ENCODE data around the gene GSTM4.
"Not testable (repeated sequence)": the region's sequence is repeated elsewhere in the genome, so short reads cannot be mapped to it uniquely, and the experiment has no call there.

The GSTM4 gene

DNA sequence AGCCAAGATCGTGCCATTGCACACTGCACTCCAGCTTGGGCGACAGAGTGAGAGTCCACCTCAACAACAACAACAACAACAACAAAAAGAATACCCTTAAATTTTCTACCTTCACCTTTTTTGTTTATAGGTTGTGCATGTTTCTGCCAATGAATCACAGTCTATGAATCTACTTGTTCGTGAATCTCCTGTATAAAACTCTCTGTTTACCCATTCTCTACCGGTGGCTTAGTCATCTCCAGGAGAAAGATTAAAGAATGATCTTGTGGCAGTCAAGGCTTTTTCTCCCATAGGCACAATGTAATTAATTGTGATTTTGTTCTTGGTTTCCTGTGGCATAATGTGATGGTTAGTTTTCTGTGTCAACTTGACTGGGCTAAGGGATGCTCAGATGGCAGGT is 42.0 kb downstream of the GSTM4 start:
- DNase-seq (ENCODE audit: low read depth in 2 of 2, low spot score in 1 of 2) = not testable (repeated sequence)

DNA sequence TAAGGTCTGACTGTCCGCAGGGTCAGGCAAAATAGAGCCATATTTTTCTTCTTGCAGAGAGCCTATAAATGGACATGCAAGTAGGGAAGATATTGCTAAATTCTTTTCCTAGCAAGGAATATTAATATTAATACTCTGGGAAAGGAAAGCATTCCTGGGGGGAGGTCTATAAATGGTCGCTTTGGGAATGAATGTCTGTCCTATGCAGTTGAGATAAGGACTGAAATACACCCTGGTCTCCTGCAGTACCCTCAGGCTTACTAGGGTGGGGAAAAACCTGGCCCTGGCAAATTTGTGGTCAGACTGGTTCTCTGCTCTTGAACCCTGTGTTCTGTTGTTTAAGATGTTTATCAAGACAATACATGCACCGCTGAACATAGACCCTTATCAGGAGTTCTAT is 47.0 kb downstream of the GSTM4 start:
- DNase-seq (ENCODE audit: low read depth in 2 of 2, low spot score in 1 of 2) = not testable (repeated sequence)

DNA sequence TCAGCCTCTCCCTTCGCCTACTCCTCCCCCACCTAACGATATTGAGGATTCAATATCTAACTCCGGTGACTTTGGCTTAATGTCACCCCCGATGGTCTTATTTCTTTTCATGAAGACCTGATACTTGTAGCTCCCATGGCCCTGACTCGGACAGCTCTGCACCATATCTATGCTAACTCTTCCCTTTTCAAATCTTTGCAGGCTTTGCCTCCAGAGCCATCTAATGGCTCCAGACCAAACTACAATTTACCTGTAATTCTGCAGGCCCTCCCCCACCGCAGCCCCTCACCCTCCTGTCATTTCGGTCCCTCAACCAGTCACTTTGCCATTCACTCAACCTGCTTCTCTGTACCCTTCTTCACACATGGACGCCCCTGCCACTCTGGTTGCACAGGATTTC is 48.3 kb downstream of the GSTM4 start:
- no peak for DNase-seq (ENCODE audit: low read depth in 2 of 2, low spot score in 1 of 2)

DNA sequence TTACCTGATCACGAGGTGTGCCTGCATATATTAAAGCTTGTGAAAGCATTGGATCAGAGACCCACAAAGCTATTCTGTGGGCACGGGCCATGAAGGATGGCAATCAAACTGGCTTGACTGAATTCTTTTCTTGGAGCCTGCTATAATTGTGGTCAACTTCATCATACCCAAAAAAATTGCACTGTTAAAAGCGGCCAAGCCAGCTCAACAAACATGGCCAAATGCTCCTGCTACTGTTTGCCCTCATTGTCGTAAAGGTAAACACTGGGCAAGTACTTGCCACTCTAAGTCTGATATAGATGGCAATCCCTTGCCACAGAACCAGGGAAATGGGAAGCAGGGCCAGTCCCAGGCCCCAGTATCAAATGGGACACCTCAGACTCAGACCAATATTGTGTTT is 49.5 kb downstream of the GSTM4 start:
- no peak for DNase-seq (ENCODE audit: low read depth in 2 of 2, low spot score in 1 of 2)

DNA sequence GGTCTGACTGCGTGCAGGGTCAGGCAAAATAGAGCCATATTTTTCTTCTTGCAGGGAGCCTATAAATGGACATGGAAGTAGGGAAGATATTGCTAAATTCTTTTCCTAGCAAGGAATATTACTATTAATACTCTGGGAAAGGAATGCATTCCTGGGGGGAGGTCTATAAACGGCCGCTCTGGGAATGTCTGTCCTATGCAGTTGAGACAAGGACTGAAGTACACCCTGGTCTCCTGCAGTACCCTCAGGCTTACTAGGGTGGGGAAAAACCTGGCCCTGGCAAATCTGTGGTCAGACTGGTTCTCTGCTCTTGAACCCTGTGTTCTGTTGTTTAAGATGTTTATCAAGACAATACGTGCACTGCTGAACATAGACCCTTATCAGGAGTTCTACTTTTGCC is 53.0 kb downstream of the GSTM4 start:
- DNase-seq (ENCODE audit: low read depth in 2 of 2, low spot score in 1 of 2) = not testable (repeated sequence)

DNA sequence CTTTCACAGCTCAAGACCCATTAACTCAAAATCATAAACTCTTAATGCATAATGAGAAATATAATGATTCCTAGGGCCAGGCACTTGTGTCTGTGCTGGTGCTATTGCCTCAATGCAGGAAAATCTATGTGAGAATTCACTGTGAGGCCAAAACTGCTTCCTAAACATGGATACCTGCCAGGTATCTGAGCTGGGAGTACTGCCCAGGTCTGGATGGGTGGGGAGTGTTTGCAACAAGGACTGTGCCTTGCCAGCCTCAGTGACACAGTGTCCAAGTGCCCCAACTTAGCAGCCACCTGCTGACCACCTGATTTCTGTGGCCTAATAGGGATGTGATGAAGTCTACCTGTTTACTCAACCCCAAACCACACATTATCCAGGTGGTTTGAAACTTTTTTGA is 53.9 kb downstream of the GSTM4 start:
- DNase-seq (ENCODE audit: low read depth in 2 of 2, low spot score in 1 of 2) = not testable (repeated sequence)
